ENCODE measurements around the gene PALLD. TPM values are rescaled to one million over a fixed set of nuclear protein-coding genes. Genes with fewer than 3 reads are reported as not detected.

PALLD gene
- total RNA-seq, 1 experiment from 2014 or later, result 26.7 TPM

DNA sequence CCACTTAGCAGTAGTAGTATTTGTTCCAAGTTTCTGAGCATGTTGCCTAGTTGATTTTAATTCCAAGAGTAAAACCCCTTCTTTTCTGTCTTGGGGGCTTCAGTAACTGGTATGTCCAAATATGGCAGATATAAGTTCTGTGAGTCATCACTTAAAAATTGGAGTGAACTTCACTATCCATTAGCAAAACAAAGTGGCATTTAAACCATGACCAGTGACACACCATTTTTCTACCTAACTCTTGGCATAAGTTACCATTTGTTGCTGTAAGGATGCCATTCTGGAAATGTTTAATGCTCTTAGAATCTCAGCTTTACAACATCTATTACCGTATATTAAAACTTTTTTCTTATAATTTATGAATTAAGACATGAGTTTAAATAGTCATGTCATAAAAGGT lies 411.2 kb downstream of the PALLD start:
- no peaks in the 10 kb centered on the region; the same call in 1 of the 2 replicates for H3K4me1 ChIP-seq (ENCODE audit: insufficient read depth, low read length)
- H3K27ac ChIP-seq (ENCODE audit: low read length), result no peak overlapping the region
- H3K4me2 ChIP-seq (ENCODE audit: low read length), result no peak overlapping the region
- BruUV-seq (replicated peaks), result no TSS peak
- no peaks in the 10 kb centered on the region for H3K79me2 ChIP-seq (ENCODE audit: low read length)
- H3F3A ChIP-seq (ENCODE audit: low read length, unreplicated experiment), result no peaks in the 10 kb centered on the region
- POLR2A ChIA-PET (ENCODE audit: unreplicated experiment), result no interaction called here
- peaks cover 12% of the 10 kb centered on the region for H3K36me3 ChIP-seq (ENCODE audit: low read depth, low read length)
- CTCF ChIA-PET, result no interaction called here
- ATAC-seq, result no peak
- H3K9me3 ChIP-seq (ENCODE audit: low read length), result no peaks in the 10 kb centered on the region
- no peak overlapping the region for H2AFZ ChIP-seq (ENCODE audit: low read length)
- H3K4me3 ChIP-seq (ENCODE audit: low read length), result no peak overlapping the region
- no peaks in the 10 kb centered on the region for H3K27me3 ChIP-seq (ENCODE audit: low read length)
- H3K9ac ChIP-seq (ENCODE audit: low read length), result no peak overlapping the region
- TF ChIP-seq, protein P1, sequence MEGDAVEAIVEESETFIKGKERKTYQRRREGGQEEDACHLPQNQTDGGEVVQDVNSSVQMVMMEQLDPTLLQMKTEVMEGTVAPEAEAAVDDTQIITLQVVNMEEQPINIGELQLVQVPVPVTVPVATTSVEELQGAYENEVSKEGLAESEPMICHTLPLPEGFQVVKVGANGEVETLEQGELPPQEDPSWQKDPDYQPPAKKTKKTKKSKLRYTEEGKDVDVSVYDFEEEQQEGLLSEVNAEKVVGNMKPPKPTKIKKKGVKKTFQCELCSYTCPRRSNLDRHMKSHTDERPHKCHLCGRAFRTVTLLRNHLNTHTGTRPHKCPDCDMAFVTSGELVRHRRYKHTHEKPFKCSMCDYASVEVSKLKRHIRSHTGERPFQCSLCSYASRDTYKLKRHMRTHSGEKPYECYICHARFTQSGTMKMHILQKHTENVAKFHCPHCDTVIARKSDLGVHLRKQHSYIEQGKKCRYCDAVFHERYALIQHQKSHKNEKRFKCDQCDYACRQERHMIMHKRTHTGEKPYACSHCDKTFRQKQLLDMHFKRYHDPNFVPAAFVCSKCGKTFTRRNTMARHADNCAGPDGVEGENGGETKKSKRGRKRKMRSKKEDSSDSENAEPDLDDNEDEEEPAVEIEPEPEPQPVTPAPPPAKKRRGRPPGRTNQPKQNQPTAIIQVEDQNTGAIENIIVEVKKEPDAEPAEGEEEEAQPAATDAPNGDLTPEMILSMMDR (conservative IDR thresholded peaks at IDR 0.05; ENCODE audit: low read depth, low read length), result no peak
- no peak for TF ChIP-seq EZH2 (IDR thresholded peaks at IDR 0.05; ENCODE audit: low read length, unreplicated experiment)
- no peak for TF ChIP-seq EZH2phosphoT487 (IDR thresholded peaks at IDR 0.05; ENCODE audit: borderline replicate concordance, low read length)
- peak; percentile 45 for DNase-seq
- H3K9me2 ChIP-seq (replicated peaks; ENCODE audit: low read length), result no peaks in the 10 kb centered on the region
- intact Hi-C loops (cut with micrococcal nuclease), result no loop called here
- H4K20me1 ChIP-seq (ENCODE audit: low read length), result no peaks in the 10 kb centered on the region

DNA sequence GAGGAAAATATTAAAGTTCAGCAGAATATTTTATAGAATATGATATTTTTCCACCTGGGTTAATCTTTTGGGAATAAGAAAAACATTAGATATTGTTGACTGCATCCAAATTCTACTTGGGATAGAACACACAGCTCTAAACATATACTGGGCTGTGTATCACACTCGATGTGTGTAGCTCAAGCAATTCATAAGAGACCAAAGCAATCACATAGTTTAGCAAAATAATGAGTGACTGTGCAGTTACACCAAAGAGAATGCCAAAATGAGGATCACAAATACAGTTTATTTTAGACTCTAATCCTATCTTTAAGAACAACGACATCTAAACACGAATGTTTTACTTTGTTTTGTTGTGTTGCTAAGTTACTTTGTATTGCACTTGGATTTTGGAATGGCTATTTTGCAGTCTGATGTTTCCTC lies 412.0 kb downstream of the PALLD start:
- no peak overlapping the region for H3K9ac ChIP-seq (ENCODE audit: low read length)
- no peaks in the 10 kb centered on the region for H3K79me2 ChIP-seq (ENCODE audit: low read length)
- TF ChIP-seq, protein P1 (conservative IDR thresholded peaks at IDR 0.05; ENCODE audit: low read depth, low read length), result no peak
- TF ChIP-seq EZH2phosphoT487 (IDR thresholded peaks at IDR 0.05; ENCODE audit: borderline replicate concordance, low read length), result no peak
- TF ChIP-seq EZH2 (IDR thresholded peaks at IDR 0.05; ENCODE audit: low read length, unreplicated experiment), result no peak
- H3K36me3 ChIP-seq (ENCODE audit: low read depth, low read length), result peaks cover 12% of the 10 kb centered on the region
- H3F3A ChIP-seq (ENCODE audit: low read length, unreplicated experiment), result no peaks in the 10 kb centered on the region
- ChIA-PET POLR2A (ENCODE audit: unreplicated experiment) (no interaction called here), CTCF (no interaction called here)
- no peaks in the 10 kb centered on the region for H3K9me3 ChIP-seq (ENCODE audit: low read length)
- no peak overlapping the region for H3K4me3 ChIP-seq (ENCODE audit: low read length)
- no peaks in the 10 kb centered on the region for H4K20me1 ChIP-seq (ENCODE audit: low read length)
- H3K4me2 ChIP-seq (ENCODE audit: low read length), result no peak overlapping the region
- H3K9me2 ChIP-seq (replicated peaks; ENCODE audit: low read length), result no peaks in the 10 kb centered on the region
- no TSS peak for BruUV-seq (replicated peaks)
- H3K27me3 ChIP-seq (ENCODE audit: low read length), result no peaks in the 10 kb centered on the region
- DNase-seq, result no peak
- no peak overlapping the region for H2AFZ ChIP-seq (ENCODE audit: low read length)
- intact Hi-C loops (cut with micrococcal nuclease), result no loop called here
- ATAC-seq, result no peak
- H3K4me1 ChIP-seq (ENCODE audit: insufficient read depth, low read length), result no peaks in the 10 kb centered on the region; the same call in 1 of the 2 replicates
- no peak overlapping the region for H3K27ac ChIP-seq (ENCODE audit: low read length)

DNA sequence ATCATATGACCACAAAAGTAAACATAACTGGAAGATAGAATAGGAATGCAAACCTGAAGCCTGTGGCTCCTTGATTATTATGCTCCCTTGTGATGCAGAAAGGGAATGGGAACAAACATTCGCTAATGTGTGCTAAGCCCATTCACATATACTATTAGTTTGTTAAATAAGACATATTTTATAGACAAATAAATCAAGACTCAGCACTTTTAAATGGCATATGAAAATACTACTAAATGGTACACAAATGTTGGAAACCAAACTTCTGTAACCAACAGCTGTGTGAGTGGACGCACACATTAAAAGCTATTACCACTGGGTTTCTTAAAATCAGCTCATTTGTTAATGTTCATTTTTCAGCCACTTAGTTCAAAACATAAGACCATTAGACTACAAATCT lies 417.2 kb downstream of the PALLD start:
- ATAC-seq, result no peak
- no peaks in the 10 kb centered on the region for H3K4me1 ChIP-seq (ENCODE audit: insufficient read depth, low read length)
- no peak for DNase-seq
- H3K79me2 ChIP-seq (ENCODE audit: low read length), result no peaks in the 10 kb centered on the region
- H4K20me1 ChIP-seq (ENCODE audit: low read length), result no peaks in the 10 kb centered on the region
- no peaks in the 10 kb centered on the region for H3K27me3 ChIP-seq (ENCODE audit: low read length)
- no TSS peak for BruUV-seq (replicated peaks)
- no peak overlapping the region for H3K9ac ChIP-seq (ENCODE audit: low read length)
- ChIA-PET CTCF (no interaction called here), POLR2A (ENCODE audit: unreplicated experiment) (no interaction called here)
- intact Hi-C loops (cut with micrococcal nuclease), result loop anchor here (10.0 kb wide), 1 partner anchor 79 kb away; no protein-coding TSS in a partner anchor
- no peaks in the 10 kb centered on the region for H3F3A ChIP-seq (ENCODE audit: low read length, unreplicated experiment)
- H2AFZ ChIP-seq (ENCODE audit: low read length), result no peak overlapping the region
- no peak overlapping the region for H3K27ac ChIP-seq (ENCODE audit: low read length)
- no peaks in the 10 kb centered on the region for H3K9me2 ChIP-seq (replicated peaks; ENCODE audit: low read length)
- peaks cover 9% of the 10 kb centered on the region for H3K36me3 ChIP-seq (ENCODE audit: low read depth, low read length)
- no peak overlapping the region for H3K4me3 ChIP-seq (ENCODE audit: low read length)
- TF ChIP-seq, protein P1 (conservative IDR thresholded peaks at IDR 0.05; ENCODE audit: low read depth, low read length), result no peak
- no peak for TF ChIP-seq EZH2 (IDR thresholded peaks at IDR 0.05; ENCODE audit: low read length, unreplicated experiment)
- no peak for TF ChIP-seq EZH2phosphoT487 (IDR thresholded peaks at IDR 0.05; ENCODE audit: borderline replicate concordance, low read length)
- no peak overlapping the region for H3K4me2 ChIP-seq (ENCODE audit: low read length)
- H3K9me3 ChIP-seq (ENCODE audit: low read length), result no peaks in the 10 kb centered on the region
